Testis (tissue), 3 donors: ENCODE measurements around the gene CHD5. TPM values are rescaled to one million over a fixed set of nuclear protein-coding genes. Genes with fewer than 3 reads are reported as not detected.
A peak's percentile ranks its signal among the peaks of the same experiment; 100 is the strongest.

Experiments used
- DNase-seq: peaks from one replicate; pipeline ENCODE4 v3.0.0-alpha.2; 2019
- H3K27ac ChIP-seq, 2 donors: fragments of 200-600 bp; sonication (generic); one replicate each; pipeline ENCODE4 v1.5.1; 2019
- H3K27me3 ChIP-seq: fragments of 200-600 bp; sonication (generic); one replicate; pipeline ENCODE4 v1.5.1; 2019
- H3K36me3 ChIP-seq: fragments of 200-600 bp; sonication (generic); one replicate; pipeline ENCODE4 v1.5.1; 2017; ENCODE audit warnings: low read depth; ENCODE audit errors: missing control alignments
- H3K4me1 ChIP-seq: fragments of 200-600 bp; sonication (generic); one replicate; pipeline ENCODE4 v1.5.1; 2019
- H3K4me3 ChIP-seq, 2 donors: fragments of 200-600 bp; sonication (generic); one replicate each; pipeline ENCODE4 v1.5.1; 2017 to 2019
- H3K9me3 ChIP-seq: fragments of 200-600 bp; sonication (generic); one replicate; pipeline ENCODE4 v1.5.1; 2017
- POLR2A ChIP-seq: fragments of 450-650 bp; IDR thresholded peaks from one replicate; pipeline ENCODE4 v1.6.1; 2017; ENCODE audit warnings: antibody characterized with exemption, mild to moderate bottlenecking, moderate library complexity
- WGBS, 2 donors: methylation state at CpG; one replicate each; pipeline ENCODE4 v1.1.5; 2018; 5-methylcytosine and 5-hydroxymethylcytosine counted together
- intact Hi-C: fragments of 100-400 bp; cut with DNase I; formaldehyde crosslinking; loops from one replicate; pipeline ENCODE4 v1.15.1; 2023; ENCODE audit warnings: low total_unique reads
- polyA plus RNA-seq: library from polyadenylated mRNA; stranded (reverse); fragments of 350-450 nt; fragmentation: Illumina TruSeq; extraction: RNeasy Lipid Tissue Mini Kit (QIAGEN cat#74804); gene quantifications from one replicate; pipeline ENCODE4 v1.2.3, GENCODE V29; 2014; ENCODE audit warnings: low read depth, low replicate concordance; ENCODE audit not compliant: insufficient read depth
- total RNA-seq, 2 donors: library from RNA; depleted of rRNA; stranded (reverse); fragments of >200 nt; gene quantifications; one replicate each; pipeline ENCODE4 v1.2.3, GENCODE V29; 2016
- TF ChIP-seq, protein P1 (sequence below), 3 experiments: fragments of 450-650 bp in 2 of 3; fragments of 200-600 bp in 1 of 3; sonication (generic) in 1 of 3; IDR thresholded peaks; one replicate each; pipeline ENCODE4 v1.5.1; 2016 to 2019; ENCODE audit warnings: antibody characterized with exemption in 3 of 3, mild to moderate bottlenecking in 2 of 3, moderate library complexity in 1 of 3

The CHD5 gene
- total and polyA plus RNA-seq, 3 donors from 2014 or later = 42.1 to 67.5 (median 63.1) TPM

DNA sequence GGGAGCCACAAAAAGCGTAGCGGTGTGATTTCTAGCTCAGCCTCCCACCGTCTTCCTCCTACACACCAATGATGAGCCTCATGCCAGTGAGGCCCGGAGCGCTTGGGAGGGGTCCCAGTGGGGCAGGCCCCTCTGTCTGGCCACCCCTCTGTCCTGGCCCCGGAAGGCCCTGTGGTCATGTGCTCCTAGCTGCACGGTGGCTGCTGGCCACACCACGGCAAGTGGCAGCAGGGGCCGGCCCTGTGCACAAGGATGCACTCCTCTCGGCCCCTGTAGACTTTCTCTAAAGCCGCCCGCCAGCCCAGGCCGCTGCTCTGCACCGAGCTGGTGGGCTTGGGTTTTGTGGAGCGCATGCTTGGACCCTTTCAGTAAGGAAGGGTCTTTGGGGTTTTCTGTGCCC, 80.8 kb downstream of the CHD5 start:
- DNase-seq = no peak
- intact Hi-C loops = no loop called here
- Histone ChIP-seq H3K4me3 (no peak overlapping the region), H3K36me3 (no peaks in the 10 kb centered on the region), H3K27ac (no peak overlapping the region), H3K9me3 (no peaks in the 10 kb centered on the region), H3K4me1 (peaks cover 11% of the 10 kb centered on the region), H3K27me3 (no peaks in the 10 kb centered on the region)
- TF ChIP-seq POLR2A = no peak
- TF ChIP-seq, protein P1, sequence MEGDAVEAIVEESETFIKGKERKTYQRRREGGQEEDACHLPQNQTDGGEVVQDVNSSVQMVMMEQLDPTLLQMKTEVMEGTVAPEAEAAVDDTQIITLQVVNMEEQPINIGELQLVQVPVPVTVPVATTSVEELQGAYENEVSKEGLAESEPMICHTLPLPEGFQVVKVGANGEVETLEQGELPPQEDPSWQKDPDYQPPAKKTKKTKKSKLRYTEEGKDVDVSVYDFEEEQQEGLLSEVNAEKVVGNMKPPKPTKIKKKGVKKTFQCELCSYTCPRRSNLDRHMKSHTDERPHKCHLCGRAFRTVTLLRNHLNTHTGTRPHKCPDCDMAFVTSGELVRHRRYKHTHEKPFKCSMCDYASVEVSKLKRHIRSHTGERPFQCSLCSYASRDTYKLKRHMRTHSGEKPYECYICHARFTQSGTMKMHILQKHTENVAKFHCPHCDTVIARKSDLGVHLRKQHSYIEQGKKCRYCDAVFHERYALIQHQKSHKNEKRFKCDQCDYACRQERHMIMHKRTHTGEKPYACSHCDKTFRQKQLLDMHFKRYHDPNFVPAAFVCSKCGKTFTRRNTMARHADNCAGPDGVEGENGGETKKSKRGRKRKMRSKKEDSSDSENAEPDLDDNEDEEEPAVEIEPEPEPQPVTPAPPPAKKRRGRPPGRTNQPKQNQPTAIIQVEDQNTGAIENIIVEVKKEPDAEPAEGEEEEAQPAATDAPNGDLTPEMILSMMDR (IDR thresholded peaks at IDR 0.05) = no peak
- 86 to 91% methylated on average over 7 to 15 of the region's 15 CpGs for WGBS, 2 donors

DNA sequence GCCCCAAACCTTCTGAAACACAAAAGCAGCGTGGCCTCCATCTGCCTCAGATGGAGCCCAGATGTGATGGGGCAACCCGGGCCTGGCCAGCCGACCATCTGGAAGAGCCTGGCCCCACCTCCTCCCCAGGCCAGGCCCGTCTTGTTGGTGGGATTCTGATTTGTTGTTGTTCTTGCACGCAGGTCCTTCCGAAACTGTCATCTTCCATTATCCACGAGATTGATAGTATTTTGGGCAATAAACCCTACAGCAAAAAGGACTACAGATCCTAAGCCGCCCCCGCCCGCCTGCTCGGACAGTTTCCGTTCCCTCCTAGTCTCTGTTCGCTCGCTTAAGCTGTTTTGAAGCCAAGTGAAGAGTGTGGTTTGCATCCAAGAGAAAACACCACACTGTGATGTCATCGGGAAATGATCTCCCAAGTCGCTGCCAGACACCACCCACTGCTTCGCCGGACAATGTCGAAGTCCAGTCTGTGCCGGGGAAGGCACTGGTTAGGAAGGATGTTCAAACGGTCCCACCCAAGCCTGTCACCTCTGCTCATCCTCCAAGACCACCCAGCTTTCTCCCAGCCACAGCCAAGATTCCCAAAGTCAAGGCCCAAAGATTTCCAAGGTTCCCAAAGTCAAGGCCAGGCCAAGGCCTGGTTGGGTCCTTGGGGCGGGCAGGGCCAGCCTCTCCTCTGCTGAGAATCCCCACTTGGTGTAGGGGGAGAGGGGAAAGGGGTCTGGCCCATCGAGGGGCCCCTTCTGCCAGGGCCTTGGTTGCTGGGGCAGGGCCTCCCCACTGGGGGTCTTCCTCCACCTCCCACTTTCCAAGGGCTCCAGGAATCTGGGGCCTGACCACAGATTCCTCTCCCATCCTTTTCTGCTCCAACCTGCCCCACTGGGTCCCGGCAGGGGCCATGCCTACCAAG, 81.6 kb downstream of the CHD5 start:
- TF ChIP-seq, protein P1 (IDR thresholded peaks at IDR 0.05) = no peak
- TF ChIP-seq POLR2A = no peak
- no peaks in the 10 kb centered on the region for H3K36me3 ChIP-seq
- peak overlapping the region in 1 of 2 donors; percentile 28 for H3K27ac ChIP-seq
- no peak overlapping the region for H3K4me3 ChIP-seq
- H3K4me1 ChIP-seq = peaks cover 11% of the 10 kb centered on the region
- DNase-seq = peak; percentile 66
- no peaks in the 10 kb centered on the region for H3K9me3 ChIP-seq
- 64 to 75% methylated on average over 22 to 24 of the region's 24 CpGs for WGBS, 2 donors
- H3K27me3 ChIP-seq = no peaks in the 10 kb centered on the region
- intact Hi-C loops = no loop called here

DNA sequence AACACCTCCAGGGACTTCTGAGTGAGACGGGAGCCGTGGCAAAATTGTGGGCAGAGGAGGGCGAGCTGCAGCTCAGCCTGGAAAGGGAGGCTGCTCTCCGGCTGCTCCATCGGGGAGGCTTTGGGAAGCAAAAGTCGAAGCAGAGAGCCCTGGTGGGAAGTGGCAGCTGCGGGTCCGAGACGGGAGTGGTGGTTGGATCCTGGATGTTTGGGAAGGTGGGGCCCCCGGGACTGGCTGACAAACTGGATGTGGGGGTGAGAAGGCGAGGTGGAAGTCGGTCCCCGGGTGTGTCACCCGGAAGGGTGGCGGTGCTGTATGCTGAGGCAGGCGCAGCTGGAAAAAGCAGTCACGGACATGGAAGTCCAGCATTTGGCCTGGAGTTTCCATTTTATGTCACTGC, 82.3 kb downstream of the CHD5 start:
- Histone ChIP-seq H3K4me3 (no peak overlapping the region), H3K4me1 (peaks cover 14% of the 10 kb centered on the region), H3K9me3 (no peaks in the 10 kb centered on the region), H3K36me3 (no peaks in the 10 kb centered on the region), H3K27me3 (no peaks in the 10 kb centered on the region), H3K27ac (peak overlapping the region in 1 of 2 donors; percentile 28)
- WGBS, 2 donors = 86 to 94% methylated on average over 17 of the region's 17 CpGs
- intact Hi-C loops = no loop called here
- DNase-seq = no peak
- no peak for TF ChIP-seq POLR2A

DNA sequence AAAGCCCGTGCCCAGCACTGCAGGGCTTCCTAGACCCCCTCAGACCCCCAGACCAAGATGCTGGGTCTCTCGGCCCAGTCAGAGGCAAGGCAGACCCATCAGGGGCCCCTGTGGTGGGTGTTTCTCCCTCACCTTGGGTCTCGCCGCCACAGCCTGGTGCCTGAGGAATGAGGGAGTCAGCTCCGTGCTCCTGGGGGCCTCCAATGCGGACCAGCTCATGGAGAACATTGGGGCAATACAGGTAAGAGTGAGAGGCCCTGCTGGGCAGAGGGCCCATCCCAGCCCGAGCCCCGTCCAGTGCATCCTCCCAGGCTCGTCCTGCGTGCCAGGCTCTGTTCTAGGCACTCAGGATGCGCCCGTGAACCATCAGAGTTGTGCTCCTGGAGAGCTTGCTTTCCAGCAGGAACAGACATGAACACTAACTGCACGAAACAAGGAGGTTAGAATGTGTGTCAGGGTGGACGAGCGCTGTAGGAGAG, 83.0 kb downstream of the CHD5 start:
- Histone ChIP-seq H3K4me1 (peaks cover 20% of the 10 kb centered on the region), H3K27me3 (no peaks in the 10 kb centered on the region), H3K27ac (no peak overlapping the region), H3K36me3 (no peaks in the 10 kb centered on the region), H3K4me3 (no peak overlapping the region), H3K9me3 (no peaks in the 10 kb centered on the region)
- 93 to 95% methylated on average over 9 to 15 of the region's 15 CpGs for WGBS, 2 donors
- intact Hi-C loops = no loop called here
- TF ChIP-seq, protein P1 (IDR thresholded peaks at IDR 0.05) = no peak
- no peak for TF ChIP-seq POLR2A
- DNase-seq = no peak

DNA sequence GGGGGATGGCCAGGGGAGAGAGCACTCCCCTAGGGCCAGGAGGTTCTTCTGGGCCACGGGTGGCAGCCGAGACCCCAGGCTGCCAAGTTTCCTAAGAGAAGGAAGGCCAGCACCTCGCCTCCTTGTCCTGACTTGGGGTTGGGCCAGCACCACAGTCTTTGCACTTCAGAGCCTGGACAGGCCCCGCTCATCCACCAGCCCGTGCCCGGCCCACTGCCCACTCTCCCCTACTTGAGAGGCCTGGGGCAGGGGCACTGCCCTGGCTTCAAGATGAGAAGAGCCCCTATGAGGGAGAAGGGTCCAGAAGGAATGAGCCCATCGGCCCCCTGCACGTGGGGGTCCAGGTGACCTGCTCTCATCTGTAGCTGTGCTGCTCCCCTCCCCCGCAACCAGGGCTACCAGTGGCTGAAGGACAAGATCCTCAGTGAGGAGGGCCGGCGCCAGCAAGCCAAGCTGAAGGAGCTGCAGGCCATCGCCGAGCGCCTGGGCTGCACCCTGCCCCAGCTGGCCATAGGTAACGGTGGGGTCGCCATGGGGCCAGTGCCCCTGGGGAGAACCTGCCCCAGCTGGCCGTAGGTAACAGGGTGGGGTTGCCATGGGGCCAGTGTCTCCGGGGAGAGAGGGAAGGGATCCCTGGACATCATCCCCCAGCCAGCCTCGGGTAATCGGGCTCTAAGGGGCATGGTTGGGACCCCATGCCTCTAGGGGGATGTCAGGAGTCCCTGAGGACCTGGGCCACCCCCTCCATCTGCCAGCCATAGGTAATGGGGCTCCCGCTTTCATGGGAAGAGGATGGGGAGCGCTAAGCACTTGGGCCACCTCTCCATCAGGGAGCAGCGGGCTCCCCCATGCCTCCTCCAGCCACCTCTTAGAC, 83.6 kb downstream of the CHD5 start:
- intact Hi-C loops = no loop called here
- WGBS, 2 donors = 94% methylated on average over 9 to 21 of the region's 23 CpGs
- no peak for DNase-seq
- TF ChIP-seq POLR2A = no peak
- TF ChIP-seq, protein P1 (IDR thresholded peaks at IDR 0.05) = no peak
- H3K27ac ChIP-seq = no peak overlapping the region
- no peaks in the 10 kb centered on the region for H3K9me3 ChIP-seq
- H3K27me3 ChIP-seq = no peaks in the 10 kb centered on the region
- H3K4me3 ChIP-seq = no peak overlapping the region
- H3K36me3 ChIP-seq = no peaks in the 10 kb centered on the region
- H3K4me1 ChIP-seq = peaks cover 17% of the 10 kb centered on the region
